SK-N-SH (cell line): Measurements from ENCODE around the gene PAPOLG.

Experiments used
- EP300 ChIP-seq, 2 experiments: IDR thresholded peaks; 2 replicates each; pipeline versions ENCODE4 v1.4.0 to v1.6.1; 2012; ENCODE audit warnings: borderline replicate concordance in 1 of 2, low read depth in 1 of 2, low read length in 1 of 2
- FOXJ3 ChIP-seq: sonication (generic); formaldehyde crosslinking; IDR thresholded peaks from 2 replicates; pipeline ENCODE4 v1.5.1; 2020; ENCODE audit warnings: mild to moderate bottlenecking, missing genetic modification reagents
- MEF2A ChIP-seq: IDR thresholded peaks from 2 replicates; pipeline ENCODE4 v1.4.0; 2012; ENCODE audit warnings: low read depth, borderline replicate concordance
- POLR2AphosphoS5 ChIP-seq: IDR thresholded peaks from 2 replicates; pipeline ENCODE4 v1.6.1; 2012; ENCODE audit warnings: low read depth, low read length
- RAD21 ChIP-seq: IDR thresholded peaks from 2 replicates; pipeline ENCODE4 v1.6.1; 2012; ENCODE audit warnings: mild to moderate bottlenecking, low read length
- RFX5 ChIP-seq: IDR thresholded peaks from 2 replicates; pipeline ENCODE4 v1.6.1; 2012; ENCODE audit warnings: mild to moderate bottlenecking, improper control_type of control experiment, low read length
- SIN3A ChIP-seq: IDR thresholded peaks from 2 replicates; pipeline ENCODE4 v1.6.1; 2012; ENCODE audit warnings: low read depth, mild to moderate bottlenecking, low read length, moderate library complexity, borderline replicate concordance
- SMC3 ChIP-seq: IDR thresholded peaks from 2 replicates; pipeline ENCODE4 v1.6.1; 2012; ENCODE audit warnings: low read depth, low read length, improper control_type of control experiment
- TAF1 ChIP-seq: IDR thresholded peaks from 2 replicates; pipeline ENCODE4 v1.6.1; 2012; ENCODE audit warnings: low read depth, mild to moderate bottlenecking, low read length, moderate library complexity, borderline replicate concordance
- TCF12 ChIP-seq: IDR thresholded peaks from 2 replicates; pipeline ENCODE4 v1.4.0; 2012
- TF ChIP-seq, protein P1 (sequence below): fragments of 200-600 bp; sonication (generic); IDR thresholded peaks from 2 replicates; pipeline ENCODE4 v1.6.1; 2017; ENCODE audit warnings: antibody characterized with exemption, mild to moderate bottlenecking, moderate library complexity

DNA sequence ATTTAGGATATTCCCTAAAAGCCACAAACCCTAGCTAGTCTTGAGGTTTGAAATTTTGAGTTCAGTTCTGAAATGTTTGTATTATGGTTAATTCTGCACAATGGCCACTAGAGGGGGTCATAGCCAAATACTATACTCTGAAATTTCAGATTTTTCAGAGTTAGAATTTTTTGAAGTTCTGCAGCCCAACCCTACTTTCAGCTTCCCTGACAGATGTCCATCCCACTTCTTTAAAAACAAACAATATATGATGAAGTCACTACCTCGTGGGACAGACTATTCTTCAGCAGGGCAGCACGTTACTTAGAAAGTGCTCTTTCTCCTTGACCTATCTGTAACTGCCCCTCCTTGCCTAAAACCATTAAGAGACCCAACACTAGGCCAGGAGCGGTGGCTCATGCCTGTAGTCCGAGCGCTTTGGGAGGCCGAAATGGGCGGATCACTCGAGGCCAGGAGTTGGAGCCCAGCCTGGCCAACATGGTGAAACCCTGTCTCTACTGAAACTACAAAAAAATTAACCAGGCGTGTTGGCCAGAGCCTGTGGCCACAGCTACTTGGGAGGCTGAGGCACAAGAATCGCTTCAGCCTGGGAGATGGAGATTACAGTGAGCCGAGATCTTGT is 48.2 kb upstream of the PAPOLG start:
- peak; percentile 78 for TF ChIP-seq RAD21
- no peak for TF ChIP-seq MEF2A
- no peak for TF ChIP-seq RFX5
- TF ChIP-seq SMC3, result peak; percentile 55
- TF ChIP-seq, protein P1, sequence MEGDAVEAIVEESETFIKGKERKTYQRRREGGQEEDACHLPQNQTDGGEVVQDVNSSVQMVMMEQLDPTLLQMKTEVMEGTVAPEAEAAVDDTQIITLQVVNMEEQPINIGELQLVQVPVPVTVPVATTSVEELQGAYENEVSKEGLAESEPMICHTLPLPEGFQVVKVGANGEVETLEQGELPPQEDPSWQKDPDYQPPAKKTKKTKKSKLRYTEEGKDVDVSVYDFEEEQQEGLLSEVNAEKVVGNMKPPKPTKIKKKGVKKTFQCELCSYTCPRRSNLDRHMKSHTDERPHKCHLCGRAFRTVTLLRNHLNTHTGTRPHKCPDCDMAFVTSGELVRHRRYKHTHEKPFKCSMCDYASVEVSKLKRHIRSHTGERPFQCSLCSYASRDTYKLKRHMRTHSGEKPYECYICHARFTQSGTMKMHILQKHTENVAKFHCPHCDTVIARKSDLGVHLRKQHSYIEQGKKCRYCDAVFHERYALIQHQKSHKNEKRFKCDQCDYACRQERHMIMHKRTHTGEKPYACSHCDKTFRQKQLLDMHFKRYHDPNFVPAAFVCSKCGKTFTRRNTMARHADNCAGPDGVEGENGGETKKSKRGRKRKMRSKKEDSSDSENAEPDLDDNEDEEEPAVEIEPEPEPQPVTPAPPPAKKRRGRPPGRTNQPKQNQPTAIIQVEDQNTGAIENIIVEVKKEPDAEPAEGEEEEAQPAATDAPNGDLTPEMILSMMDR, result peak; percentile 86
- TF ChIP-seq EP300 (IDR thresholded peaks at IDR 0.05; ENCODE audit: borderline replicate concordance in 1 of 2, low read depth in 1 of 2, low read length in 1 of 2), result no peak
- no peak for TF ChIP-seq TCF12
- no peak for TF ChIP-seq SIN3A
- no peak for TF ChIP-seq FOXJ3 (CRISPR knock-in tag)
- no peak for TF ChIP-seq POLR2AphosphoS5
- TF ChIP-seq TAF1, result no peak
